T-helper 1 cell treated with Interleukin-12 subunit alpha and Interleukin-12 subunit beta and Interleukin-4 antibody, amounts not matched to agents 30 ng/mL and 1 ng/mL, for 36 hours (primary cell): ENCODE results near the gene CNKSR2. TPM values are rescaled to one million over a fixed set of nuclear protein-coding genes. Genes with fewer than 3 reads are reported as not detected.

Source experiments
- intact Hi-C: fragments of 100-400 bp; cut with micrococcal nuclease; formaldehyde crosslinking; loops from one replicate; pipeline ENCODE4 v1.15.1; 2024
- total RNA-seq: library from RNA; stranded (reverse); gene quantifications from 2 replicates; pipeline ENCODE4 v1.2.3, GENCODE V29; 2022

CNKSR2 gene
- total RNA-seq, 1 donor from 2014 or later = 4.8 TPM

DNA sequence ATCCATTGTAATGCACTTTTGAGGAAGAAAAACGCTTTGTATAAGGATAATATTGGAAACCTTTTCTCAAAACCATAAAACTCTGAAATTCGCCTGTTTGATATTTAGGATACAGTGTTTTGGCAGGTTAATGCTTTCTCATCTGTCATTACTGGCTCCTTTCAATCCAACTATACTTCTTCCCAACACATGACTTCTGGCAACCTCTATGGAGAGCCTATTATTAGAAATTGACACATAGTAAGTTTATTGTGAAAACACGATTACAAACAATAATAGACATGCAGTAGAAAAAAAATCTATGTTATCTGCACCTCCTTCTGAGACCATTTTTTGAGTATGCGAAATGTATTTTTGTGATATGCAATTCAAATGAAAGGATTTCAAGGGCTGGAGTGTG is 288.5 kb downstream of the CNKSR2 start:
- intact Hi-C loops = no loop called here

DNA sequence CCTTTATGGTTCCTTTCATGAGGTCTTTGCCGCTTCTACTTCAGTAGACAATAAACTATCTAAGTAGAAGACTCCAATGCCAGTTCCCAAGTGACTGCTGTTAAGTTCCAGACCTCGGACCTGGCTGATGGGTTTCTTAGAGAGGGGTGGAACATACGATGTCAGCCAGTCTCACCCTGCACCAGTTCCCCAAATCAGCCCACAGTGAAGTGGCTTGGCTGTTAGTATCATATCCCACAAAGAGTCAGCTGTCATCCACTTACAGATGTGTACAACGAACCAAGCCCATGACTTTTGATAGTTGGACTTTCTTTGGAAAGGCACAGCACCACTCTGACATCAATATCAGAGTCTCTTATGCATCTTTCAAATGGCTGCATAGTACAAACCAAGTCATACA is 292.0 kb downstream of the CNKSR2 start:
- intact Hi-C loops = no loop called here

DNA sequence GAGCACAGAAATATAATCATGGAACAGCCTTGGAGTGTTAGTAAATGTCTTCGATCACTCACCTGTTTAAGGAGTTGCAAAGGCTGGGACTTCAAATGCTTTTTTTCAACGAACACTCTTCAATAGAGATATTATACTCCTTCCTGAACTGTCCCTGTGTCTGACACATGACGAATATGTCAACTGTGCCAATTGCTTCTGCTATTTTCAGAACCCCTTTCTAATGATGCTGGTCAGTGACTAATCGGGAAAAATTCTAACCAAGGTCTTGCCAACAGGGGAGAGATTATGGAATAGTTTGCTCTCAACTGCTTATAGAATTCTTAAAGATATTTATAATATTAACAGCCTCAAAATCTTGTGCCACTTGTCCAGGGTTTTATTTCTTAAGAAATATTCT is 292.5 kb downstream of the CNKSR2 start:
- intact Hi-C loops = no loop called here

DNA sequence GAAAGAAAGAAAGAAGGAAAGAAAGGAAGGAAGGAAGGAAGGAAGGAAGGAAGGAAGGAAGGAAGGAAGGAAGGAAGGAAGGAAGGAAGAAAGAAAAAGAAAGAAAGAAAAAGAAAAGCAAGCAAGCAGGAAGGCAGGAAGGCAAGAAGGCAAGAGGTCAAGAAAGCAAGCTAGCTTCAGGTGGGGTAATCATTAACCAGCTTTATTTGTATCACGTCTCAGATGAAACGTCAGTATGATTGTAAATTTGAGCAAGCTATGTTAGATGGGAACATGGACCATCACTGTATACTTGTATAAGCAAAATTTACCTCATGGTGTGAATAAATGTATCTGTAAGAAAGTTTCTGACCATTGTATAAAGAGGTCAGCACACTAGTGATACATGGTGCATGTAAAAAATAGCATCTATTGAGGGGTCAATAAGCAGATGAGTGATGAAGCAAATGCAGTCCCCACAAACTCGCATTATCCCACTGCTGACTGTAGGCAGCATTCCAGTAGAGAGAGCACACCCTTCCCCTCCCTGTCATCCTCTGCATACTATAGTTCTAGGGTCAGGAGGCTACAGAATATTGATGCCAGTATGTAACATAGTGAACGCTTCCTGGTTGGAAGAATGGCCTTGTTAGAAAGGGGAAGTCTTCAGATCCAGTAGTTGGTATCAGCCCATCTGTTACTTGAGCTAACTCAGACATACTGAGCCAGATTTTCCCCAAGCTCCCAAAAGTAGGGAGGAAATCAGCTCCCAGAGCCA is 300.4 kb downstream of the CNKSR2 start:
- intact Hi-C loops = no loop called here

DNA sequence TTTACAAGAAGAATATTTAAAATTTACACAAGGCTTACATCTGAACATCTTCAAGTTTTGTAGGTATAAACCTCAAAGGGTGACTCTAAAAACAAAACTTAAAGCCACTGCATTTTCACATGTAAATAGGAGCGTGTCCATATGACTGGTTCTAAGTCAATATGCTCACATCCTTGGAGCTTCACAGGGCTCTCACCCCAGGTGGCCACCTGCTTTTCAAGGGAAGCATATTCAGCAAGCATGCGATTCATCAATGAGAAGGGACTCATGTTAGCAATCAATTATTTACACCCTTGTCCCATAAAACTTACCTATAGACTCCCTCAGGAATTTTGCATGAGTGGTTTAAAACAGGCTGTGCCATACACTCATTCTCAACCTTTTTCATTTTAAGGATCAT is 301.7 kb downstream of the CNKSR2 start:
- intact Hi-C loops = no loop called here

DNA sequence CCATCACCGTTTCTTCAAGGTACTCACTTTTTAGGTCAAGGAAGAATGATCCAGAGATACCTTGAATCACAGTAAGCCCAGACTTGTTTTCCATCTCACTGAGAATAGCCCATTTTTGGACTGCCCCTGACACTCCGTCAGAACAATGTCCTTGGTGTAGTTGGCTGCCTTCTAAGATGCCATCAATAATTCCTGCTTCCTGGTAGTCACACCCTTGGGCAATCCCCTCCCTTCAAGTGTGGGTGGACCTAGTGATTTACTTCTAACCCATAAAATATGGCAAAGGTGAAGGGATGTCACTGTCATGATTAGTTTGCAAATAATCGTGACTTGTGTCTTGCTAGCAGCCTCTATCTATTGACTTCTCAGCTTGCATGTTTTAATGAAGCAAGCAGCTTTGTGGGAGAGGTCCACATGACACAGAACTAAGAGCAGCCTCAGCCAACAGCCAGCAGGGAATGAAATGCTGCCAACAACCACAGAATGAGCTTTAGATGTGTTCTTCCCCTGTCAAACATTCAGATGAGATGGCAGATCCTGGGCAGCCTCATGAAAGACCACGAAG is 303.9 kb downstream of the CNKSR2 start:
- intact Hi-C loops = no loop called here

DNA sequence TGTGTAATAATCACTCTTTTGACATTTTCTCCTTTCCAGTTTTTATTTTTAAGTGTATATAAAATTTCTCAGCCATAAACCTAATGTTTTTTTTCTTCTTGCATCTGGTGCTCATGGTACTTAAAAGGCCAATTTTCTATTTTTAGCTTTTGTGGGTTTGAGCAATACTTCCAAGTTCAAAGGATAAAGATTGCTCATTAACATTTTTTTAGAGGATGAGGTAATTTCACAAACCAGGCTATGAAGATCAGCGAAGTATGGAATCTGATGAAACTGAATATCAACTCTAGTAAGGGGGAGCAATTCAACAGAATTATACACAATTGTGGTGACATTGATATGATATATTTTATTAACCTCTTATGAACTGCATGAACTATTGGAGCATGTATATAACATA is 309.7 kb downstream of the CNKSR2 start:
- intact Hi-C loops = no loop called here

DNA sequence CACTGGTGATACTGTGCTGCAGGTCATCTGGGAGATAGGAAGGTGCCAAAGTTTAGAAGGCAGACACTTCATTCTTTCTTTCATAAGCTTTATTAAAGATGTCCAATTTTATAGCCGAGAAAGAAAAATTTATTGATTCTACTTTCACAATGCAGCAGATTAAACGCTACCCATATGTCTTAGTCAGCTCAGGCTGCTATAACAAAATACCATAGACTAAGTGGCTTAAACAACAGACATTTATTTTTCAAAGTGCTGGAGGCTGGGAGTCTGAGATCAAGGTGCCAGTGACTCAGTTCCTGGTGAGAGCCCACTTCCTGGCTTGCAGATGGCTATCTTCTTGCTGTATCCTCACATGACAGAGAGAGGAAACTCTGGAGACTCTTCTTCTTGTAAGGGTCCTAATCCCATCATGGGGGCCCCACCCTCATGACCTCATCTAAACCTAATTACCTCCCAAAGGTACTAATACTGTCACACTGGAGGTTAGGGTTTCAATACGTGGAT is 317.3 kb downstream of the CNKSR2 start:
- intact Hi-C loops = no loop called here

DNA sequence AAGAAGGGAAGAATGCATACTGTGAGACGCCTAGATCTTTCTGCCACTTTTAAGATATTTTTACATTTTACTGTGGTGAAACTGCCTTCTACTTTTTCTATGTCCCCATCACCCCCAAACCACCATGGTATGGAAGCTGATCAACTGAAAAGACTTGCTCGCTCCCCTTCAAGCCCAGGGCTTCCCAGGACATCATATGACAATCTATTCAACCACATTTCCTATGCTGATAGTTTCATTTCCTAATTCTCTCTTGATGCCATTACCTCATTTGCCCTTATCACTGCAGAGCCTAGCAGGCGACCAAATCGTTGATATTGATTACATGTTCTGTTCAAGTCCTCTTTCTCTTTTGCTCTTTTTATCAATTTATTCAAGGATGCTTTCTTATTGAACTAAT is 324.1 kb downstream of the CNKSR2 start:
- intact Hi-C loops = no loop called here

DNA sequence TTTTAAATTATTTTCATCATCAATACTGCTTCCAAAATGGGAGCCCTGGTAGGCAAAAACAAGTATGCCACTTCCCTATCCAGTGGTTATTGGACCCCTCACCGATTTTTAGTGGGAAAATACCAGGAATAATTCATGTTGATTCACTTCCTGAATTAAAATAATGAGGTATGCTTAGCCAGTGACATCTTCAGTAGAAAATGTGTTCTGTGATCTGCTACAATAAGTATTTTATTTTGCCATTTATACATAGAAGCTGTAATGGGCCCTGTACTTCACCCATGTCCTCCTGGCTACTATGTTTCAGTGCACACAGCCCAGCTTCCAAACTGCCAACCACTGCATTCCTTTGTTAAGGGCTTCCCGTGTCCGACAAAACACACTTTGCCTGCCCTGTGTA is 324.9 kb downstream of the CNKSR2 start:
- intact Hi-C loops = no loop called here

DNA sequence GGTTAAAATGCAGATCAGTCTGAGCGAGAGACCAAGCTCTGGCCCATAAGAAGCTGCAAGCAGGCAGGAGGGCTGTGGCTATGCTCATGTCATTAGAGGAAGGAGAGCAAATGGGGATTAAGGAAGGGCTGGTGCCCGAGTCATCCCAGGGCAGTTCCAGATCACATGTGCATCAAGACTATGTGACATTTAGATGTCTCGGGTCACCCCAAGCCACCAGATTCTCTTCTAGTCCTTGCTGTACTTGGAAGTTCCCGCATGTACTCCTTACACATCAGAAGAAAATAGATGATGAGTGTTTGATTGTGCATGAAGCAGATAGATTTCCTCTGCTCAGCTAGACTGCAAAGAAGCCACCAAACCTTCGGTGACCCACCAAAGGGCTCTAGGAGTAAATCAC is 326.1 kb downstream of the CNKSR2 start:
- intact Hi-C loops = no loop called here

DNA sequence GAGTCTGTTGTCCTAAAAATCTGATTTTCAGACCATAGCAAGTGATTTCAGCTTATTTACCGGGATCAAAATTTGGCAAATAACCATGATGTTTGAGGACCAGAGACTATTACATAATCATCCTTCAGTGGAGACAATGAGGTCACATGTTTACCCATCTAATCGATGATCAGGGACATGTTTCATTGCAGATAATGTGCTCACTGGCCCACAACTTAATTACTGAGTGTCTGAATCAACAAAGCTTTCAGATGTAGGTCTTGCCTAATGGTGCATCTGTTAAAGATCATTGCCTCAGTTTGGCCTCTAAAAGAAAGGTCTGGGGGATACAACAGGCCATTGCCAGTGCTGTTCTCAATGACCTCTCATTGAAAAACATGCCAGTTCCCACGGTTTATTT is 326.7 kb downstream of the CNKSR2 start:
- intact Hi-C loops = no loop called here

DNA sequence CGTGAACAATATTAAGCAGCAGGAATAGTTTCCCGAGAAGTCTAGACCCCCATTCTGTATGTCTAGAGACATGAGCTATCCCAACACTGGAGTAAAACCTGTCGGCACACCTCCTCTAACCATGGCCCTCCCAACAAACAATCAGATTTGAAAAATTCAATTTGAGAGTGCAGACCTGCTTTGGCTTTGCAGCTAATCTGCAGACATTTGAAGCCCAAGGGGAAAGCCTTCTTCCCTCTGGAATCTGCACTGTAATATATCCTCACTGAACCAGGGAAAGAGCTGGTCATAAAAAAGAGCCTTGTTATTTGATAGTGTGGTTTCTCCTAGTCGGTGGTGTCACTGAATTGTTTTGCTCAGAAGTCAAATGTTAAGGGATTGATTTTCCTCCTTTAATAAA is 328.5 kb downstream of the CNKSR2 start:
- intact Hi-C loops = no loop called here
